HL-60 (cell line): ENCODE measurements around the gene PKD1L1.
"Not testable (repeated sequence)": the region's sequence is repeated elsewhere in the genome, so short reads cannot be mapped to it uniquely, and the experiment has no call there.

Source experiments
- DNase-seq, 2 experiments: peaks; one replicate each; pipeline ENCODE4 v3.0.0-alpha.2; 2010 to 2020; ENCODE audit warnings: low read depth in 1 of 2, low spot score in 1 of 2
- H3K27ac ChIP-seq: fragments of 250-450 bp; sonication (Bioruptor Pico); replicated peaks from 2 replicates; pipeline ENCODE4 v1.5.1; 2020; ENCODE audit warnings: mild to moderate bottlenecking, moderate library complexity
- H3K27me3 ChIP-seq: fragments of 250-450 bp; sonication (Bioruptor Pico); 2 replicates; pipeline ENCODE4 v1.5.1; 2021; ENCODE audit warnings: mild to moderate bottlenecking, moderate library complexity; ENCODE audit not compliant: insufficient read depth, poor library complexity, severe bottlenecking
- H3K4me3 ChIP-seq: replicated peaks from 2 replicates; pipeline ENCODE4 v1.5.1; 2011; ENCODE audit warnings: mild to moderate bottlenecking, control low read depth, low read length; ENCODE audit not compliant: insufficient read depth
- GABPA ChIP-seq: IDR thresholded peaks from 2 replicates; pipeline ENCODE4 v1.6.1; 2012; ENCODE audit warnings: low read depth
- POLR2AphosphoS5 ChIP-seq: IDR thresholded peaks from 2 replicates; pipeline ENCODE4 v1.6.1; 2012; ENCODE audit warnings: low read depth
- SPI1 ChIP-seq: IDR thresholded peaks from 2 replicates; pipeline ENCODE4 v1.6.1; 2012; ENCODE audit warnings: low read depth, mild to moderate bottlenecking, borderline replicate concordance
- TF ChIP-seq, protein P1 (sequence below): IDR thresholded peaks from 2 replicates; pipeline ENCODE4 v1.6.1; 2012; ENCODE audit warnings: low read depth; ENCODE audit not compliant: insufficient replicate concordance
- TF ChIP-seq, protein P2 (sequence below): IDR thresholded peaks from one replicate; pipeline ENCODE4 v1.5.1; 2011; ENCODE audit warnings: low read length, control low read depth, inconsistent platforms; ENCODE audit not compliant: insufficient read depth

Gene PKD1L1

DNA sequence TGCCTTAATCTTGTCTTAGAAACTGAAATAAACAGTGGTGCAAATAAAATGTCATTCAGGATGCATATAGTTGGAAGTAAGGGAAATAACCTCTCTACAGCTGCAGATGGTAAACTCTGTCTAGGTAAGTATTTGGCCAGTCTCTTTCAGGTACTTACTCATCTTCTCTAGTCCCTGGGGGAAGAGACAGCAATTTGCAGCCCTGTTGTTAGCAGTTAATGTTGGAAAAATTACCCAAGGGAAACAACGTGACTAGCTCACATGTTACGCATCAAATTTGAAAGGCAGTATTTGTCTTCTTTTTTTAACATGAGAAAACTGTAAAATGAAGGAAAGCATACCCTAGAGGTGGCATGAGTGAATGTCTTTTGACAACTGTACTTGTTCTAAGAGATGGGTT lies 34.3 kb upstream of the PKD1L1 start:
- no peak overlapping the region for H3K4me3 ChIP-seq
- H3K27me3 ChIP-seq = no peaks in the 10 kb centered on the region
- no peak for DNase-seq
- TF ChIP-seq SPI1 = no peak
- TF ChIP-seq, protein P1, sequence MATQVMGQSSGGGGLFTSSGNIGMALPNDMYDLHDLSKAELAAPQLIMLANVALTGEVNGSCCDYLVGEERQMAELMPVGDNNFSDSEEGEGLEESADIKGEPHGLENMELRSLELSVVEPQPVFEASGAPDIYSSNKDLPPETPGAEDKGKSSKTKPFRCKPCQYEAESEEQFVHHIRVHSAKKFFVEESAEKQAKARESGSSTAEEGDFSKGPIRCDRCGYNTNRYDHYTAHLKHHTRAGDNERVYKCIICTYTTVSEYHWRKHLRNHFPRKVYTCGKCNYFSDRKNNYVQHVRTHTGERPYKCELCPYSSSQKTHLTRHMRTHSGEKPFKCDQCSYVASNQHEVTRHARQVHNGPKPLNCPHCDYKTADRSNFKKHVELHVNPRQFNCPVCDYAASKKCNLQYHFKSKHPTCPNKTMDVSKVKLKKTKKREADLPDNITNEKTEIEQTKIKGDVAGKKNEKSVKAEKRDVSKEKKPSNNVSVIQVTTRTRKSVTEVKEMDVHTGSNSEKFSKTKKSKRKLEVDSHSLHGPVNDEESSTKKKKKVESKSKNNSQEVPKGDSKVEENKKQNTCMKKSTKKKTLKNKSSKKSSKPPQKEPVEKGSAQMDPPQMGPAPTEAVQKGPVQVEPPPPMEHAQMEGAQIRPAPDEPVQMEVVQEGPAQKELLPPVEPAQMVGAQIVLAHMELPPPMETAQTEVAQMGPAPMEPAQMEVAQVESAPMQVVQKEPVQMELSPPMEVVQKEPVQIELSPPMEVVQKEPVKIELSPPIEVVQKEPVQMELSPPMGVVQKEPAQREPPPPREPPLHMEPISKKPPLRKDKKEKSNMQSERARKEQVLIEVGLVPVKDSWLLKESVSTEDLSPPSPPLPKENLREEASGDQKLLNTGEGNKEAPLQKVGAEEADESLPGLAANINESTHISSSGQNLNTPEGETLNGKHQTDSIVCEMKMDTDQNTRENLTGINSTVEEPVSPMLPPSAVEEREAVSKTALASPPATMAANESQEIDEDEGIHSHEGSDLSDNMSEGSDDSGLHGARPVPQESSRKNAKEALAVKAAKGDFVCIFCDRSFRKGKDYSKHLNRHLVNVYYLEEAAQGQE = no peak
- no peak for TF ChIP-seq POLR2AphosphoS5
- no peak for TF ChIP-seq GABPA
- TF ChIP-seq, protein P2, sequence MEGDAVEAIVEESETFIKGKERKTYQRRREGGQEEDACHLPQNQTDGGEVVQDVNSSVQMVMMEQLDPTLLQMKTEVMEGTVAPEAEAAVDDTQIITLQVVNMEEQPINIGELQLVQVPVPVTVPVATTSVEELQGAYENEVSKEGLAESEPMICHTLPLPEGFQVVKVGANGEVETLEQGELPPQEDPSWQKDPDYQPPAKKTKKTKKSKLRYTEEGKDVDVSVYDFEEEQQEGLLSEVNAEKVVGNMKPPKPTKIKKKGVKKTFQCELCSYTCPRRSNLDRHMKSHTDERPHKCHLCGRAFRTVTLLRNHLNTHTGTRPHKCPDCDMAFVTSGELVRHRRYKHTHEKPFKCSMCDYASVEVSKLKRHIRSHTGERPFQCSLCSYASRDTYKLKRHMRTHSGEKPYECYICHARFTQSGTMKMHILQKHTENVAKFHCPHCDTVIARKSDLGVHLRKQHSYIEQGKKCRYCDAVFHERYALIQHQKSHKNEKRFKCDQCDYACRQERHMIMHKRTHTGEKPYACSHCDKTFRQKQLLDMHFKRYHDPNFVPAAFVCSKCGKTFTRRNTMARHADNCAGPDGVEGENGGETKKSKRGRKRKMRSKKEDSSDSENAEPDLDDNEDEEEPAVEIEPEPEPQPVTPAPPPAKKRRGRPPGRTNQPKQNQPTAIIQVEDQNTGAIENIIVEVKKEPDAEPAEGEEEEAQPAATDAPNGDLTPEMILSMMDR = no peak
- H3K27ac ChIP-seq = no peak overlapping the region

GRCh38 chr7:47980648-47981047 lies 32.4 kb upstream of the PKD1L1 start:
- H3K4me3 ChIP-seq, H3K27me3 ChIP-seq, DNase-seq, H3K27ac ChIP-seq: not testable (repeated sequence)

DNA sequence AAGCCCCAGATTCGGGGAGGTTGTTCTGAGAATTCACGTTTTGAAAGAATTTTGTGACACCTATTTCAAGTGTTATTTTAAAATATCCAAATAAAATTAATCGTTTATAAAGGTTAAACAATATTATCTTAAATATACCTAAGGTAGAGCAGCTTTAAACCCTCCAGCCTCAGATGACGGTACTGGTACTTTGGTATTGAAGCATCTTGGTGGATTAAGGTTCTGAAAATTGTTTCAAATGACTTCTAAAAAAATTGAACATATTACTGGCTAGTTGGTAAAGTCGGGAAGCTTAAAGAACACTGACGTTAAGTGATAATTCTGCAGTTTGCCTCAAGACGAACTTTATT lies 31.5 kb upstream of the PKD1L1 start:
- no peak for DNase-seq
- Histone ChIP-seq H3K27ac (peak overlapping the region; percentile 89), H3K27me3 (no peaks in the 10 kb centered on the region), H3K4me3 (peak overlapping the region; percentile 80)
- TF ChIP-seq, protein P1 = no peak
- TF ChIP-seq GABPA = no peak

DNA sequence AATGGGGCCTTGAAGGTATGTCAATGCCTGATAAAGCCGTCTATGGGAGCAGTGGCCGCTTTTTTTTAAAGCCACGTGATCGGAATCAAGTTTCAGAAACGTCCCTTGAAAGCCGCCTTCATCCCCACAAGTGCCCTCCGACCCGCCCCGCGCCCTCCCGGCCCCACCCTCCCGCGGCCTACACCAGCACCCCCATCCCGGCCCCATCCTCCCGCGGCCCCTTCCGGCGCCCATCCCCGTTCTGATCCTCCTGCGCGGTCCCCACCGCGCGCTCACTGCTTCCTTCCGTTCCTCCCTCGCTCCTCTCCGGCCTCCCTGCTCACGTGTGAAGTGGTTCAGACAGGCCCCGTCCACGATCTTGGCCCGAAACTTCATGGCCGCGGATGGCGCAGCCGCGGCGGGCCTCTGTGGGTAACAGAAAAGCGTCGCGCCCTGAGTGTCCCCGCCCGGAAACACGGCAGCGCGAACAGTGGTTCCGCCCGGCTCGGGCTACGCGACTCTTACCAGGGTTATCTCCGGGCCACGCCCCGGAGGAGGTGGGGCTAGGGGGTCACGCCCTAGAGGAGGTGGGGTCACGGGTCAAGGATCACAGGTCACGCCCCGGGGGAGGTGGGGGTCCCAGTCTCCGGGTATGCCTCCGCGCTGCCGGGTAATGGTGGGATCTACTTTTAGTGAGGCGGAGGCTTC lies 31.0 kb upstream of the PKD1L1 start, which contains the start of gene HUS1:
Gene HUS1 (minus strand): TSS at position 471 of the 687 bp plus-strand sequence. CDS start 96 bp downstream, at position 375.
- TF ChIP-seq GABPA = peak; percentile 95
- no peak; the same call in 1 of the 2 replicates for TF ChIP-seq SPI1
- TF ChIP-seq, protein P1 = peak; percentile 60
- peak; percentile 87 for TF ChIP-seq POLR2AphosphoS5
- H3K27me3 ChIP-seq = no peaks in the 10 kb centered on the region

More for the DNA sequence above, 31.0 kb upstream of the PKD1L1 start, which contains the start of gene HUS1:
- H3K27ac ChIP-seq = peak within 1 kb of the TSS; percentile 89
- DNase-seq = peak; percentile 90 to 97
- H3K4me3 ChIP-seq = peak within 1 kb of the TSS; percentile 80
